ENCODE results near the gene MYPN. TPM values are rescaled to one million over a fixed set of nuclear protein-coding genes. Genes with fewer than 3 reads are reported as not detected.

The MYPN gene
- polyA plus RNA-seq, 2 of the 4 experiments (the other 2 are of a cell fraction) = 1.5 to 2.1 TPM

DNA sequence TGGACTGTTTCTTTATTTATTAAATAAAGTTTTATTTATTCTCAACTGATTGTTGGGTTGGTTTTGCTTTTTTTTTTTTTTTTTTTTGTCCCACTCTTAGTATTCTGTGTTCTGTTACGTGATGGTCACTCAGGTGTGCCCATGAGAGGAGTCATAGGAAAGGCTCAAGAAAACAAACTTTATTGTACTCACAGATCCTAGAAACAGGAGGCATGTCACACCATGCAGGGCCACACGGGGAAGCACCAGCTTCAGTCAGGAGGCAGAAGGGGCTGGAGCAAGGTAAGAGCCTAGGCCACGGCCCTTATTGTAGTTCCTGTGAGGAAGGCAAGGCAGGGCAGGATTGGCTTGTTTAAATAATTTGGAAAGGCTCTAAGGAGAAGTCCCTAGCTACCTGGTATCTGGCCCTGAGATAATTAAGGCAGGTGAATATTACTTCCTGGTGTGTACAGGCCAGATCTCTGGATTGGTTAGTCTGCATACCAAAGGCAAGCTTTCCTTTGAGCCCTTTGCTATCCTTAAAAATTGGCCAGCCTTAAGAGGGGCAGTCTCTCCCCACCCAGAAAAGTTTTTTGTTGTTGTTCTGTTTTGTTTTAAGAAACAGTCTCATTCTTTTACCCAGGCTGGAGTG lies 114.4 kb downstream of the MYPN start:
- DNase-seq (ENCODE audit: low read depth in 1 of 2, low spot score in 1 of 2) (peak in 1 of 2 experiments; percentile 38), FAIRE-seq (no peak), ATAC-seq (peak; percentile 73 to 88; a peak in 5 of 6 replicates)
- no peaks in the 10 kb centered on the region for H3K9me3 ChIP-seq
- peaks cover 9% of the 10 kb centered on the region; the same call in 1 of the 3 replicates for H3K4me1 ChIP-seq
- 79% methylated on average over 3 of the region's 3 CpGs for WGBS (ENCODE audit: missing lambda C conversion rate)
- CTCF ChIA-PET = interaction anchor here (1.1 to 10.3 kb wide), 6 partner anchors 8 to 125 kb away, joined by 3 to 63 read pairs (median 5); partner anchors contain the start of gene ATOH7
- no peak overlapping the region for H3K27ac ChIP-seq
- no peak overlapping the region for H3K4me3 ChIP-seq
- POLR2A ChIA-PET = no interaction called here
- TF ChIP-seq ZSCAN20 (CRISPR knock-in tag; IDR thresholded peaks at IDR 0.05) = no peak
- no peak for TF ChIP-seq RNF2 (IDR thresholded peaks at IDR 0.05; ENCODE audit: borderline replicate concordance, low read depth)
- TF ChIP-seq HEYL (CRISPR knock-in tag; IDR thresholded peaks at IDR 0.05) = no peak
- TF ChIP-seq FOSB (CRISPR knock-in tag; IDR thresholded peaks at IDR 0.05) = no peak
- no peak for TF ChIP-seq JUNB (IDR thresholded peaks at IDR 0.05)
- TF ChIP-seq NPAS2 (CRISPR knock-in tag; IDR thresholded peaks at IDR 0.05; ENCODE audit: borderline replicate concordance) = no peak
- TF ChIP-seq KDM1A (IDR thresholded peaks at IDR 0.05; ENCODE audit: low read depth) = no peak
- no peak for TF ChIP-seq RFX5 (IDR thresholded peaks at IDR 0.05)
- no peak for TF ChIP-seq FOSL2 (IDR thresholded peaks at IDR 0.05)
- no peak for TF ChIP-seq FOSL2 (CRISPR knock-in tag; IDR thresholded peaks at IDR 0.05)
- TF ChIP-seq RCOR1 (IDR thresholded peaks at IDR 0.05; ENCODE audit: low read depth, low read length) = no peak
- TF ChIP-seq EP300 (IDR thresholded peaks at IDR 0.05) = no peak
- no peak for TF ChIP-seq PHF8 (IDR thresholded peaks at IDR 0.05; ENCODE audit: borderline replicate concordance, low read depth)
- TF ChIP-seq, protein P1, sequence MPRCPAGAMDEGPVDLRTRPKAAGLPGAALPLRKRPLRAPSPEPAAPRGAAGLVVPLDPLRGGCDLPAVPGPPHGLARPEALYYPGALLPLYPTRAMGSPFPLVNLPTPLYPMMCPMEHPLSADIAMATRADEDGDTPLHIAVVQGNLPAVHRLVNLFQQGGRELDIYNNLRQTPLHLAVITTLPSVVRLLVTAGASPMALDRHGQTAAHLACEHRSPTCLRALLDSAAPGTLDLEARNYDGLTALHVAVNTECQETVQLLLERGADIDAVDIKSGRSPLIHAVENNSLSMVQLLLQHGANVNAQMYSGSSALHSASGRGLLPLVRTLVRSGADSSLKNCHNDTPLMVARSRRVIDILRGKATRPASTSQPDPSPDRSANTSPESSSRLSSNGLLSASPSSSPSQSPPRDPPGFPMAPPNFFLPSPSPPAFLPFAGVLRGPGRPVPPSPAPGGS (IDR thresholded peaks at IDR 0.05) = no peak
- no peak for TF ChIP-seq ZC3H11A (IDR thresholded peaks at IDR 0.05)
- TF ChIP-seq TFCP2L1 (CRISPR knock-in tag; IDR thresholded peaks at IDR 0.05) = no peak
- no peak overlapping the region for H3K4me2 ChIP-seq

DNA sequence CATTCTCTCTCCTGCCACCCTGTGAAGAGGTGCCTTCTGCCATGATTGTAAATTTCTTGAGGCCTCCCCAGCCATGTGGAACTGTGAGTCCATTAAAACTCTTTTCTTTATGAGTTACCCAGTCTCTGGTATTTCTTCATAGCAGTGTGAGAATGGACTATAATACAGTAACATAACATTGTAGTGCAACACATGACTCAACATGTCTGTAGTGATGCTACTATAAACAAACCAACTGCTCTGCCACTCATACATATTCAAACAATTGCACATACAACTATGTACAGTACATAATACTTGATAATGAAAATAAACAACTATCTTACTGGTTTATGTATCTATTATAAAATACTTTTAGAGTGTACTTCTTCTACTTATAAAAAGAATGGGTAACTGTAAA lies 115.5 kb downstream of the MYPN start:
- Histone ChIP-seq H3K9me3 (no peaks in the 10 kb centered on the region), H3K4me3 (no peak overlapping the region), H3K4me1 (peaks cover 9% of the 10 kb centered on the region; the same call in 1 of the 3 replicates), H3K4me2 (no peak overlapping the region), H3K27ac (no peak overlapping the region)
- ChIA-PET POLR2A (no interaction called here), CTCF (interaction anchor here (1.1 to 10.3 kb wide), 3 partner anchors 10 to 13 kb away, joined by 3 to 63 read pairs (median 3); no protein-coding TSS in a partner anchor)
- ATAC-seq (peak in 1 of 2 experiments; percentile 59; a peak in 2 of 6 replicates), DNase-seq (ENCODE audit: low read depth in 1 of 2, low spot score in 1 of 2) (no peak), FAIRE-seq (no peak)
- TF ChIP-seq KDM5A (IDR thresholded peaks at IDR 0.05) = no peak
- no peak for TF ChIP-seq MAFK (IDR thresholded peaks at IDR 0.05; ENCODE audit: partially characterized antibody)
- TF ChIP-seq, protein P2, sequence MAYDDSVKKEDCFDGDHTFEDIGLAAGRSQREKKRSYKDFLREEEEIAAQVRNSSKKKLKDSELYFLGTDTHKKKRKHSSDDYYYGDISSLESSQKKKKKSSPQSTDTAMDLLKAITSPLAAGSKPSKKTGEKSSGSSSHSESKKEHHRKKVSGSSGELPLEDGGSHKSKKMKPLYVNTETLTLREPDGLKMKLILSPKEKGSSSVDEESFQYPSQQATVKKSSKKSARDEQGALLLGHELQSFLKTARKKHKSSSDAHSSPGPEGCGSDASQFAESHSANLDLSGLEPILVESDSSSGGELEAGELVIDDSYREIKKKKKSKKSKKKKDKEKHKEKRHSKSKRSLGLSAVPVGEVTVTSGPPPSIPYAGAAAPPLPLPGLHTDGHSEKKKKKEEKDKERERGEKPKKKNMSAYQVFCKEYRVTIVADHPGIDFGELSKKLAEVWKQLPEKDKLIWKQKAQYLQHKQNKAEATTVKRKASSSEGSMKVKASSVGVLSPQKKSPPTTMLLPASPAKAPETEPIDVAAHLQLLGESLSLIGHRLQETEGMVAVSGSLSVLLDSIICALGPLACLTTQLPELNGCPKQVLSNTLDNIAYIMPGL (CRISPR knock-in tag; IDR thresholded peaks at IDR 0.05; ENCODE audit: borderline replicate concordance) = no peak
- TF ChIP-seq RCOR1 (IDR thresholded peaks at IDR 0.05; ENCODE audit: low read depth, low read length) = no peak
- no peak for TF ChIP-seq POLR2AphosphoS2 (conservative IDR thresholded peaks at IDR 0.05; ENCODE audit: low read length)
- no peak for TF ChIP-seq CHD2 (IDR thresholded peaks at IDR 0.05; ENCODE audit: low read length, partially characterized antibody)

DNA sequence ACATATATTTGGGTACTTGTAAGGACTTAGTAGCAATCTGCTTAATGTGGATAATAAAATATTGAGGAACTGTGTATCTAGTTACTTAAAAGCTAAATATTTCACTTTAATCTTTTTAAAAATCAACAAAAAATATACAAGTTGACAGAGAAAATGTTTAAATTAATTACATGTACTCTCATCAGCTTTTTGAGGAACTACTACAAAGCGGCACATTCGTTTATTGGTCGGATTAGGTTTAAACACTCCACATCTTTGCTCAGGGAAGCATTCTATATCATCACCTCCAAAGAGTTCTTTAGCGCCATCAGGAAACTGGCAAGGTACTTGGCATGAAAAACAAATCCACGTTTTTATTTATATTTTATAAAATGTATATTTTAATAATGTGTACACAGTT lies 121.0 kb downstream of the MYPN start:
- H3K9me3 ChIP-seq = no peaks in the 10 kb centered on the region
- WGBS (ENCODE audit: missing lambda C conversion rate) = 73% methylated on average over 5 of the region's 5 CpGs
- peak overlapping the region; percentile 81 to 96; a peak in 4 of 6 replicates for H3K27ac ChIP-seq
- peak overlapping the region; percentile 51; the same call in 2 of the 3 replicates for H3K4me3 ChIP-seq
- CTCF ChIA-PET = interaction anchor here (0.8 to 10.3 kb wide), 8 partner anchors 9 to 85 kb away, joined by 3 to 63 read pairs (median 5); no protein-coding TSS in a partner anchor
- POLR2A ChIA-PET = interaction anchor here (1.6 to 2.0 kb wide), 2 partner anchors 16 to 102 kb away, joined by 8 to 22 read pairs; partner anchors contain the start of genes HNRNPH3 and PBLD
- DNase-seq (ENCODE audit: low read depth in 1 of 2, low spot score in 1 of 2) (no peak), FAIRE-seq (no peak), ATAC-seq (no peak)
- TF ChIP-seq MYC (IDR thresholded peaks at IDR 0.05; ENCODE audit: borderline replicate concordance, low read length) = no peak
- TF ChIP-seq ZSCAN20 (CRISPR knock-in tag; IDR thresholded peaks at IDR 0.05) = no peak
- TF ChIP-seq GATA3 (IDR thresholded peaks at IDR 0.05; ENCODE audit: borderline replicate concordance) = no peak
- no peak for TF ChIP-seq JUN (IDR thresholded peaks at IDR 0.05)
- no peak for TF ChIP-seq RCOR1 (IDR thresholded peaks at IDR 0.05; ENCODE audit: low read depth, low read length)
- TF ChIP-seq SREBF2 (IDR thresholded peaks at IDR 0.05) = no peak
- no peak for TF ChIP-seq ESRRA (IDR thresholded peaks at IDR 0.05; ENCODE audit: borderline replicate concordance, low read length)
- TF ChIP-seq, protein P3, sequence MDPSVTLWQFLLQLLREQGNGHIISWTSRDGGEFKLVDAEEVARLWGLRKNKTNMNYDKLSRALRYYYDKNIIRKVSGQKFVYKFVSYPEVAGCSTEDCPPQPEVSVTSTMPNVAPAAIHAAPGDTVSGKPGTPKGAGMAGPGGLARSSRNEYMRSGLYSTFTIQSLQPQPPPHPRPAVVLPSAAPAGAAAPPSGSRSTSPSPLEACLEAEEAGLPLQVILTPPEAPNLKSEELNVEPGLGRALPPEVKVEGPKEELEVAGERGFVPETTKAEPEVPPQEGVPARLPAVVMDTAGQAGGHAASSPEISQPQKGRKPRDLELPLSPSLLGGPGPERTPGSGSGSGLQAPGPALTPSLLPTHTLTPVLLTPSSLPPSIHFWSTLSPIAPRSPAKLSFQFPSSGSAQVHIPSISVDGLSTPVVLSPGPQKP (IDR thresholded peaks at IDR 0.05; ENCODE audit: low read depth, low read length) = no peak
- TF ChIP-seq, protein P4, sequence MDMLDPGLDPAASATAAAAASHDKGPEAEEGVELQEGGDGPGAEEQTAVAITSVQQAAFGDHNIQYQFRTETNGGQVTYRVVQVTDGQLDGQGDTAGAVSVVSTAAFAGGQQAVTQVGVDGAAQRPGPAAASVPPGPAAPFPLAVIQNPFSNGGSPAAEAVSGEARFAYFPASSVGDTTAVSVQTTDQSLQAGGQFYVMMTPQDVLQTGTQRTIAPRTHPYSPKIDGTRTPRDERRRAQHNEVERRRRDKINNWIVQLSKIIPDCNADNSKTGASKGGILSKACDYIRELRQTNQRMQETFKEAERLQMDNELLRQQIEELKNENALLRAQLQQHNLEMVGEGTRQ (IDR thresholded peaks at IDR 0.05) = no peak
- TF ChIP-seq FOXS1 (CRISPR knock-in tag; IDR thresholded peaks at IDR 0.05) = no peak
- peaks cover 11% of the 10 kb centered on the region for H3K4me1 ChIP-seq
- H3K4me2 ChIP-seq = peak overlapping the region; percentile 80
